Loucy (cell line): ENCODE measurements around the gene ICA1L.

ENCODE experiments used
- H2AFZ ChIP-seq: fragments of 200-600 bp; sonication (generic); 2 replicates; pipeline ENCODE4 v1.6.0; 2016; ENCODE audit warnings: antibody characterized with exemption, mild to moderate bottlenecking, low read length, moderate library complexity
- H3F3A ChIP-seq: fragments of 200-600 bp; 2 replicates; pipeline ENCODE4 v1.6.0; 2016; ENCODE audit warnings: antibody characterized with exemption, low read depth, mild to moderate bottlenecking
- H3K27me3 ChIP-seq: fragments of 200-600 bp; sonication (generic); 2 replicates; pipeline ENCODE4 v1.6.1; 2014; ENCODE audit warnings: low read length, mild to moderate bottlenecking; ENCODE audit not compliant: insufficient read depth, poor library complexity, severe bottlenecking
- H3K36me3 ChIP-seq: fragments of 200-600 bp; sonication (generic); 2 replicates; pipeline ENCODE4 v1.6.1; 2016; ENCODE audit warnings: low read length; ENCODE audit not compliant: insufficient read depth
- H3K4me1 ChIP-seq: fragments of 200-600 bp; sonication (generic); 2 replicates; pipeline ENCODE4 v1.5.1; 2014; ENCODE audit warnings: low read length, mild to moderate bottlenecking; ENCODE audit not compliant: insufficient read depth, poor library complexity, severe bottlenecking
- H3K4me2 ChIP-seq: fragments of 200-600 bp; sonication (generic); 2 replicates; pipeline ENCODE4 v1.6.0; 2014; ENCODE audit warnings: antibody characterized with exemption, low read length, low read depth, mild to moderate bottlenecking; ENCODE audit not compliant: poor library complexity, severe bottlenecking
- H3K4me3 ChIP-seq: fragments of 200-600 bp; sonication (generic); 2 replicates; pipeline ENCODE4 v1.5.1; 2014; ENCODE audit warnings: low read length, mild to moderate bottlenecking, mixed read lengths; ENCODE audit not compliant: poor library complexity, severe bottlenecking
- H3K79me2 ChIP-seq: fragments of 200-600 bp; sonication (generic); 2 replicates; pipeline ENCODE4 v1.6.1; 2014; ENCODE audit warnings: low read length; ENCODE audit not compliant: insufficient read depth
- H3K9ac ChIP-seq: fragments of 200-600 bp; sonication (generic); 2 replicates; pipeline ENCODE4 v1.6.0; 2014; ENCODE audit warnings: mild to moderate bottlenecking, low read depth, low read length, moderate library complexity; ENCODE audit not compliant: poor library complexity, severe bottlenecking
- H3K9me2 ChIP-seq: fragments of 200-600 bp; sonication (generic); replicated peaks from 2 replicates; pipeline ENCODE4 v1.6.1; 2016; ENCODE audit warnings: low read depth, low read length, mixed read lengths
- H3K9me3 ChIP-seq: fragments of 200-600 bp; sonication (generic); 2 replicates; pipeline ENCODE4 v1.6.1; 2014; ENCODE audit warnings: mild to moderate bottlenecking, antibody characterized with exemption, low read length, low read depth; ENCODE audit not compliant: insufficient read depth
- H4K20me1 ChIP-seq: fragments of 200-600 bp; sonication (generic); 2 replicates; pipeline ENCODE4 v1.6.0; 2014; ENCODE audit warnings: antibody characterized with exemption, low read length, mild to moderate bottlenecking; ENCODE audit not compliant: insufficient read depth, poor library complexity, severe bottlenecking
- EZH2phosphoT487 ChIP-seq: fragments of 200-600 bp; IDR thresholded peaks from 2 replicates; pipeline ENCODE4 v1.6.1; 2018; ENCODE audit warnings: antibody characterized with exemption, mild to moderate bottlenecking, moderate library complexity, borderline replicate concordance
- TF ChIP-seq, protein P1 (sequence below): fragments of 200-600 bp; sonication (generic); conservative IDR thresholded peaks from 2 replicates; pipeline ENCODE4 v1.5.1; 2014; ENCODE audit warnings: mild to moderate bottlenecking, antibody characterized with exemption, low read length

ICA1L gene

DNA sequence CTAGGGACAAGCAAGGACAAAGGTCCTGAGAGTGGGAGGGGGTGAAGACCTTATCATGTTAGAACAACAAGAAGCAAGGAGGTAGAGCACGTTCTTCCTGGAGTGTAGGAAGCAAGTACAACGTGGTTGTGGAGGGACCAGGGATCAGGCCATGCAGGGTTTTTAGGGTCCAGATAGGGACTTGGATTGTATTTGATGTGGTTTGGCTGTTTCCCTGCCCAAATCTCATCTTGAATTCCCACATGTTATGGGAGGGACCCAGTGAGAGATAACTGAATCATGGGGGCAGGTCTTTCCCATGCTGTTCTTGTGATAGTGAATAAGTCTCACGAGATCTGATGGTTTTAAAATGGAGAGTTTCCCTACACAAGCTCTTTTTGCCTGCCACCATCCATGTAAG is 53.2 kb downstream of the ICA1L start:
- H2AFZ ChIP-seq = no peak overlapping the region
- no peak overlapping the region for H3K4me3 ChIP-seq
- no peaks in the 10 kb centered on the region for H3K27me3 ChIP-seq
- H3K9me3 ChIP-seq = no peaks in the 10 kb centered on the region
- H3F3A ChIP-seq = no peaks in the 10 kb centered on the region
- H3K9ac ChIP-seq = no peak overlapping the region
- H3K4me1 ChIP-seq = no peaks in the 10 kb centered on the region
- no peaks in the 10 kb centered on the region for H3K9me2 ChIP-seq
- TF ChIP-seq EZH2phosphoT487 = no peak
- TF ChIP-seq, protein P1, sequence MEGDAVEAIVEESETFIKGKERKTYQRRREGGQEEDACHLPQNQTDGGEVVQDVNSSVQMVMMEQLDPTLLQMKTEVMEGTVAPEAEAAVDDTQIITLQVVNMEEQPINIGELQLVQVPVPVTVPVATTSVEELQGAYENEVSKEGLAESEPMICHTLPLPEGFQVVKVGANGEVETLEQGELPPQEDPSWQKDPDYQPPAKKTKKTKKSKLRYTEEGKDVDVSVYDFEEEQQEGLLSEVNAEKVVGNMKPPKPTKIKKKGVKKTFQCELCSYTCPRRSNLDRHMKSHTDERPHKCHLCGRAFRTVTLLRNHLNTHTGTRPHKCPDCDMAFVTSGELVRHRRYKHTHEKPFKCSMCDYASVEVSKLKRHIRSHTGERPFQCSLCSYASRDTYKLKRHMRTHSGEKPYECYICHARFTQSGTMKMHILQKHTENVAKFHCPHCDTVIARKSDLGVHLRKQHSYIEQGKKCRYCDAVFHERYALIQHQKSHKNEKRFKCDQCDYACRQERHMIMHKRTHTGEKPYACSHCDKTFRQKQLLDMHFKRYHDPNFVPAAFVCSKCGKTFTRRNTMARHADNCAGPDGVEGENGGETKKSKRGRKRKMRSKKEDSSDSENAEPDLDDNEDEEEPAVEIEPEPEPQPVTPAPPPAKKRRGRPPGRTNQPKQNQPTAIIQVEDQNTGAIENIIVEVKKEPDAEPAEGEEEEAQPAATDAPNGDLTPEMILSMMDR = no peak
- no peaks in the 10 kb centered on the region for H3K36me3 ChIP-seq
- no peak overlapping the region for H3K4me2 ChIP-seq
- no peaks in the 10 kb centered on the region for H3K79me2 ChIP-seq
- no peaks in the 10 kb centered on the region for H4K20me1 ChIP-seq

DNA sequence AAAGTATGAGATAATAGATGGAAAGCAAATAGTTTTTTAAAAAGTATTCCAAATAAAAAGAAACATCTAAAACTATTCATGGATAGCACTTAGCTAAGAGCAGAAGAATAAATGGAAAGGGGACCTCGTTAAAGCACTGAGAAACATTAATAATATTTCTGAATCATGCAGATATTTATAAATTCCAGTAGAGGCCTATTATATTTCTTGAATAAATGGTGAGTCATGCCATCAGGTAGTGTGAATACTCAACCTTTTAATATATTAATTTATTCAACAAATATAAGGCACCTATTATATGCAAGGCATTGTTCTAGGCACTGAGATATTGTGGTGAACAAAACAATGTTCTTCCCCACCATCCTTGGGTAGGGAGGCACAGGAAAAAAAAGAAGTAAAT is 53.8 kb downstream of the ICA1L start:
- no peaks in the 10 kb centered on the region for H3K79me2 ChIP-seq
- TF ChIP-seq, protein P1 = no peak
- TF ChIP-seq EZH2phosphoT487 = no peak

DNA sequence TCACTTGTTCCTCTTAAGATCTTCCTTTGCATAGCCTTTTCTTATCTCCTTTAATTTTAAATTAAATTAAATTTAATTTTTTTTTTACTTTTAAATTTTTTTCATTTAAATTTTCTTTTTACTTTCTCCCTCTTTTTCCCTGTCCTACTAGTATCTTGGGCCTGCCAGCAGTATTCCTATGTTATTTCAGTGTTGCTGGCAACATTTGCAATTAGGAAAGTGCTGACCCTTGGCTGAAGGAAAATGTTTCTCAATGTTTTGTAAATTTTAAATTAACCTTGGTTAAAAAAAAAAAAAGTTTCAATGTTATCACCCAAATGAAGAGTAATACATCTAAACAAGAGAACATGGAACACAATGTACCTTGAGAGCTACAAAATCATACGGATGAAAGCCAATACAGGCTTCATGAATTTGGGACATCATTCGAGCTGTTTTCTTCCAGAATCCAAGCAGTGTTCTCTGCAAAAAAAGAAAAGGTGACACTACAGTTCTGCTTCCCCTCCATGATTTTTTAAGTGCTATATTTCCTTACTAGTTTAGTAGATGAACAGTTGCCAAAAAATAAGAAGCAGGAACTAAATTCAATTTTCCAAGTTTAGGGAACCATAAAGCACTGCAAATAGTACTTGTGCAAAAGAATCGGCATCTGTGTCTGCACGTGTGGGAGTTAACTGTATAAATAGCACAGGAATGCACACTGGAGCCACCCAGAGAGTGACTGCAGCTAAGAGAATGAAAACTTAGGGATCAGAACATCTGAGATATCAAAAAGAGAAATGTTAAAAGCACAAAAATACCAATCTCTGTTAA is 55.8 kb downstream of the ICA1L start:
- no peaks in the 10 kb centered on the region for H3K27me3 ChIP-seq
- H3K9me3 ChIP-seq = no peaks in the 10 kb centered on the region
- H3K4me3 ChIP-seq = no peak overlapping the region
- H2AFZ ChIP-seq = no peak overlapping the region
- no peak overlapping the region for H3K4me2 ChIP-seq
- no peaks in the 10 kb centered on the region for H3F3A ChIP-seq
- H3K4me1 ChIP-seq = no peaks in the 10 kb centered on the region
- no peaks in the 10 kb centered on the region for H4K20me1 ChIP-seq
- H3K9ac ChIP-seq = no peak overlapping the region
- no peaks in the 10 kb centered on the region for H3K9me2 ChIP-seq
- H3K79me2 ChIP-seq = no peaks in the 10 kb centered on the region
- no peaks in the 10 kb centered on the region for H3K36me3 ChIP-seq
- TF ChIP-seq, protein P1 = no peak
- no peak for TF ChIP-seq EZH2phosphoT487

More for the DNA sequence above, 53.8 kb downstream of the ICA1L start:
- Histone ChIP-seq H3K9ac (no peak overlapping the region), H3K9me3 (no peaks in the 10 kb centered on the region), H3K4me1 (no peaks in the 10 kb centered on the region), H2AFZ (no peak overlapping the region), H4K20me1 (no peaks in the 10 kb centered on the region), H3K27me3 (no peaks in the 10 kb centered on the region), H3K36me3 (no peaks in the 10 kb centered on the region), H3K4me3 (no peak overlapping the region), H3K4me2 (no peak overlapping the region), H3F3A (no peaks in the 10 kb centered on the region), H3K9me2 (no peaks in the 10 kb centered on the region)
